Fibroblast of the conjunctiva (primary cell): ENCODE results near the gene FFAR4.

Source experiments
- DNase-seq: peaks from one replicate; pipeline ENCODE4 v3.0.0-alpha.2; 2010; ENCODE audit warnings: low read depth

The FFAR4 gene

DNA sequence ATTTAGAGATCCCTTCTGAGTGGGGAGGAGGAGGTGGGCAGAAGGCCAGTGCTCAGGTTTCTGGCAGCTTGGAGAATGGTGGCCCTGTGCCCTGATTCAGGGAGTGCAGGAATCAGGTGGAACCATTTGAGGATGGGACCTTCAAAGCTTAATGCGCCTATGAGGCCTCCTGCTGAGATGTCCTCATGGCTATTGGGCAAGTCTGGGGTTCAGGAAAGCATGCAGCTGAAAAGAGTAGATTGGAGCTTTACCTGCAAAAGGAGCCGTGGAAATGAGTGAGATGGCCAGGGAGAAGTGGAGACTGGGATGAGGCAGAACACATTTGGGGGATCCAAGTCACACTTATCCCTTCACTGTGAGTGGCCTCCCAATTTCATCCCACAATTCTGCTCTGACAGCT lies 6.1 kb downstream of the FFAR4 start:
- DNase-seq: no peak

DNA sequence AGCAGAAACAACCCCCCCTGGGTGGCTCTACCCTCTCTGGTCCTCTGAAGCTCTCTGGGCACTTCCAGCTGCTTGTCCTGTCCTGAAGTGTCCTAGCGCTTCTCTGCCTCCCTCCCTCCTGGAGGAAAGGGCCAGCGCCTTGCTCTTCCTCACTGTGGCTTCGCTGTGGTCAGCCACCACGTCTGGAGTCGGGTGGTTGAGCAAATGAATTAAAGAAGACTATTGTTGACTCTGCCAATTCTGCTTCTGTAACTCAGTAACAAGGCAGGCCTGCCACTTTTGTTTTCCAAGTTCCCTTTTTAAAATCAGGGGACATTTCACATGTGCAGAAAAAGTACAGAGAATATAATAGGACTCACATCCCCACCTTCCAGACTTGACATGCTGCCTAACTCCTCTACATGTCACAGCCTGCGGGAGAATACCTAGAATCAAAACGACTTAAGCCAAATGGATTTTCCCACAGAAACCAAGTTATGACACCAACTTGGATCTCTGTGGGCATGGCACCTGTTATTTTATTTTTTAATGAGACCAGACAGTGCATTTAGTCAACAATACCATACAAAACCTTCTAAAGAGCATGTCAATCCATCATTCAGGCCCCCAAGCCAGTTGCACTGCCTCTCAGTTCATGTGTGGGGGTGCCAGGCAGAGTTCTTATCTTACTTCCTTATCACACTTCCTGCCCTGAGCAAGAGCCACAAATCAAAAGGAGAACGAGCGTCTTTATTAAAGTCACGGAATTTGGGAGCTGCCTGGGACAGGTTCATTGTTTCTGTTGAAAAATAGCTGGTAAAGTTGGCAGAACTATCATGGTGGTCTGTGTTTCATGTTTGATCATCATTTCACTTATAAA lies 6.8 kb downstream of the FFAR4 start:
- DNase-seq: no peak

DNA sequence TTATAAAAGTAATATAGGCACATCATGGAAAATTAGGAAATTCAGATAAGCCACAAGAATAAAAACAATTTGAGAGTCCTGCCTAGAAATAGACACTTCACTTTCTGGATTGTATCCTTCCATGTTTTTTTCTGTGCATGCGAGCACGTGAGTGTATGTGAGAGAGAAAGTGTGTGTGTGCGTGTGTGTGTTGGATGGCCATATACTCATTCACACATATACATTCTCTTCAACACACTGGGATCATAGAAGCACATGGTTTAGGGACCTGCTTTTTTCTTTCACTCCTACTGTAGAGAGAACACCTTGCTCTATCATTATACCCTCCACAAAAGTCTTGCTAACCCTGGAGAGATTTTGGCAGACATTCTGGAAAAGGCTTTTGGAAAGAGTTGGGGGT lies 7.5 kb downstream of the FFAR4 start:
- no peak for DNase-seq

DNA sequence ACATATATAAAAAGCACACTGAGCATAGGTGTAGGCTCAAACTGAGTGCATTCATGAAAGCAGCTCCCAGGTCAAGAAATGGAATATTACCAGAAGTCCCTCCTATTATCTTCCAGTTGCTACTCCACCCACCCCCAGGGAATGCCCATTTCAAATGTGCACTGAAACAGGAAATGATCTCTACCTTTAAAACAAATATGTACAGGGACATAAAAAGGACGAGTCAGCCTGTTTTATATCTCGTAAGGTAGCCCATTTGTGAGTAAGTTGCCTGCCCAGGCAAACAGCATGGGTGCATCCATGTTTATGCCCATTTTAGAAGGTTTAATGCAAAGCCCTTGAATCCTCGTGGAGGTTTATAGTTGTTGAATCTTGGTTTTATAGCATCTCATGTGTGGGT lies 10.4 kb downstream of the FFAR4 start:
- DNase-seq: no peak

DNA sequence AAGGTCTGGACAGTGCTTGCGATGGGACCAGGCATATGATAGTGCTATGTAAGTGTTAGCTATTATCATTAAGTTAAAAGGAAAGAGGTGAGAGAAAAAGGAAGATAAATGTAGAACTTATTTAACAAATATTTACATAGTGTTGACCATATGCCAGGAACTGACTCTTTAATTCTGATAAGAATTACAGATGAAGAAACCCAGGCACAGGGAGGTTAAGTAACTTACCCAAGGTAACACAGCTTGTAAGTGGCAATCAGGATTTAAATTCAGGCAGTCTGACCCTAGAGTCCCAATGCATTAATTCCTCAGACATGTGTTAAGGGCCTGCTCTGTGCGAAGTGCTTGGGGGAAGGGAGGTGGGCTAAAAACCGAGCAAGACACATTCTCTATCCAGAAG lies 11.1 kb downstream of the FFAR4 start:
- no peak for DNase-seq

DNA sequence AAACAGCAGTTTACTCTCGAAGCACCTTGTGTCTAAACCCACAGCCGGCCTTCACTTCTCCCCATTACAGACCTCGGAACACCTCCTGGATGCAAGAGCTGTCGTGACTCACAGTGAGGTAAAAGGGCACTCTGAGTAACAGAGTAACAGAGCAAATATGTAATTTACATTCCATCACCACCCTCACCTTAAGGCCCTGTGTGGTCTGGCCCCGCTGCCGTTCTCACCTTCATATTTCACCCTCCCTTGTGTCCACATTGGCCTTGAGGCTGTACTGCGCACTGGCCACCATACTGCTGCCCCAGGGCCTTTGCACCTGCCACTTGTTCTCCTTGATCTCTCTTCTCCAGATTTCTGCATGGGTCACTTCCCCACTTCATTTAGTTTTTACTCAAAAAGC lies 12.6 kb downstream of the FFAR4 start:
- DNase-seq: no peak

DNA sequence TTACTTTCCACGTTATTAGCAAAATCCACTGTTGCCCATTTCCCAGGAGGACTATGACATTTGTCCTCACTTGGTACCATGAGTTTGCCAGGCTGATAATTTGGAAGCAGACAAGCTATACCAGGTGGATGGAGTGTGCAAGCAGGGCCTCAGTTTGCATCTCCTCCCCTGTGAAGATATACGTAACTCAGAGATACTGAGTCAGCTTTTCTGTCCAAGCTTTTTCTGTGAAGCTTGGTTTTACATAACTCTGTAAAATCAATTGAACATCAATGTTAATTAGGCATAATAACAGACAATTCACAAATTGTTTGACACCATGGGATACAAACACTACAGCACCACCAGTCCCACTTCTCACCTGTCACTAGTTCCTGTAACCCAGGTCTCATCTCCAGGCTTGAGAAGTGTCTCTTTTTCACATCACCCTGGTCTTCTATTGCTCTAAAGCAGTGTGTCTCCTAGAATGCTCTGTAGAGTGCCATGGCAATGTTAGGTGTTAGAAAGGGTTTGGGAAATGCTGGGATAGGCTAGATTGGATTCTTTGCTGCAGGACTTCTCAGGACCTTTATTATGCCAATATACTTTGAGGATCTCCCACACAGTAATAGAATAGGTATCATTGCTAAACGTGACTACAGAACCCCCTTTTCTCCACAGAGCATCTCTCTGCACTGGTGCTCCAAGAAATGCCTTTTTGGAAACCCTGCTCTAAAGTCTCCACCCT lies 13.7 kb downstream of the FFAR4 start:
- DNase-seq: no peak

DNA sequence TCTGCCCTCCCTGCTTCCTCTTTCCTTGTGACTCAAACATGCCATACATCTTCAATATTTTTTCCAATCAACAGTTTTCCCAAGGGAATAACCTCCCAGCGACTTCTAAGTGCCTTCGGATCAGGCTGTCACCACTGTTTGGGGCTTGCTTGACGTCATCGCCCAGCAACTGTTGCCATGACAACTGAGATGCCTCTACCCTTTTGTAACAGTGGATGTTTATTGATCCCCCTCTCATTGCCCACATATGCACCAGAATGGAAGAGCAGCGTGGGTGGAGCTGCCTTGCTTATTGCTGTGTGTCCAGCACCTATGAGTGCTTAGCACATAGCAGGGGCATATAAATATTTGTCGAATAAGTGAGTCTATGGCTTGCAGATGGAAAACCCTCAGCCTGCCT lies 14.4 kb downstream of the FFAR4 start:
- no peak for DNase-seq

DNA sequence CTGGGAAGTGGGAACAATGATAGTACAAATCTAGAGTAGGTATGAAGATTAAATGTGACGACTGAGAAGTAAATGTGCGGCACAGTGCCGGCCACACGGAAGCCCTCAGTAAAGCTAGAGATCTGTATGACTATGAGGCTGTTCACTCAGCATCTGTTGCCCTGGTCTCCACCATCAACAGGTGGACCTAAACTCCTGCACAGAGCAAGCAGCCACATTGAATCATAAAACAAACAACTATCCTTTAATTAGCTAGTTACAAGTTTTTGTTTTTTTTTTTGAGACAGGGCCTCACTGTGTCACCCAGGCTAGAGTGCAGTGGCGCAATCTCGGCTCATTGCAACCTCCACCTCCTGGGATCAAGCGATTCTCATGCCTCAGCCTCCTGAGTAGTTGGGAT lies 18.0 kb downstream of the FFAR4 start:
- DNase-seq: no peak

DNA sequence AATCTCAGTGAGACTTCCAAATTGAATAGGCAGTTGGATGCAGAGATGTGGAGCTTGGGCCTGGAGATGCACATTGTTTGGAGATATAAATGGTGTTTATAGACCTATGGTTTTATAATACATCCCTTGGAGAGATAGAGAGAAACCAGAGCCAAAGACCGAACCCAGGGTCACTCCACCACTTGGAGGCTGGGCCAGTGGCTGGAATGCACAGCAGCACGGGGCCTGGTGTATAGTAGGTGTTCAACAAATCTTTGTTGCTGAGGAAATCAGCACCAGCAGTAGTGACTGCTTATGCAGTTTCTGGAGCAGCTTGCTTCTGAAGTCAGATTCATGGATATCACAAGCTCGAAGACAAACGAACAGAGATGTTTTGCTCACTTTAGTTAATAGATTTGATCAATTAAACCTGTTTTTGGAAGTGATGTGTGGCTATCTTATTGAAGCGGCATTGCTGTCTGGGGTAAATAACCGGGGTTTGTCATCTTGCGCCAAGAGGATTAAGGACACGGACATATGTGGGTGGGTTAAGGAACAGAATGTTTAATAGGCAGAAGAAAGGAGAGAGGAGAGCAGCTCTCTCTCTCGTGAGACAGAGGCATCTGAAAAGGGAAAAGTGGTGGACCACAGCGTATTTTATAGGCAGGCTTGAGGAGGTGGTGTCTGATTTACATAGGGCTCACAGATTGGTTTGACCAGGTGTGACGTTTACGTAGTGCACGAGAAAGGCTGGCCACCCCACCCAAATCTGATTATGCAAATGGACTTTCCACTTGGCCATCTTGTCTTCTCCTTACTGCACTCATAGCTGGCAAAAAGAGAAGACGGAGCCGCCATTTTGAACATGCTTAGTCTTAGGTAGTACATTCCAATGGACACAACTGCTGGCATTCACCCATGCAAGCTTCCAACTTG lies 23.4 kb downstream of the FFAR4 start:
- no peak for DNase-seq

DNA sequence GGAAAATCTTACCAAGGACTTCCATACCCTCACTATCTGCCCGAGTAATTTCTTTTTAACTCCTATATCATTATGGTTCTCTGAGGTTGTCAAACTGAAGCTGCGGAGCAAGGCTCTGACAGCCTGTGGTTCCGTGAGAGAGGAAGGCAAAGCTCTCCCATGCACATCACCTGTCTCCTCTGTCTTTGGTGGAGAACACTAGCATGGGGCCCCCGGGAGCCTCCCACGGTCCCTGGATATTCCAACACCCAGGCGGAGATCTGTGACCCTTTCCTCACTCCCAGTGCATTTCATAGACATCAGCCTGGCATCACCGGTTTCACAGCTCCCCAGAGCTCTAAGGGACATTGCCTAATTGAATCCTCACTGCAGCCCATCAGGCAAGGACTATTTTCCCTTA lies 24.2 kb downstream of the FFAR4 start:
- no peak for DNase-seq

DNA sequence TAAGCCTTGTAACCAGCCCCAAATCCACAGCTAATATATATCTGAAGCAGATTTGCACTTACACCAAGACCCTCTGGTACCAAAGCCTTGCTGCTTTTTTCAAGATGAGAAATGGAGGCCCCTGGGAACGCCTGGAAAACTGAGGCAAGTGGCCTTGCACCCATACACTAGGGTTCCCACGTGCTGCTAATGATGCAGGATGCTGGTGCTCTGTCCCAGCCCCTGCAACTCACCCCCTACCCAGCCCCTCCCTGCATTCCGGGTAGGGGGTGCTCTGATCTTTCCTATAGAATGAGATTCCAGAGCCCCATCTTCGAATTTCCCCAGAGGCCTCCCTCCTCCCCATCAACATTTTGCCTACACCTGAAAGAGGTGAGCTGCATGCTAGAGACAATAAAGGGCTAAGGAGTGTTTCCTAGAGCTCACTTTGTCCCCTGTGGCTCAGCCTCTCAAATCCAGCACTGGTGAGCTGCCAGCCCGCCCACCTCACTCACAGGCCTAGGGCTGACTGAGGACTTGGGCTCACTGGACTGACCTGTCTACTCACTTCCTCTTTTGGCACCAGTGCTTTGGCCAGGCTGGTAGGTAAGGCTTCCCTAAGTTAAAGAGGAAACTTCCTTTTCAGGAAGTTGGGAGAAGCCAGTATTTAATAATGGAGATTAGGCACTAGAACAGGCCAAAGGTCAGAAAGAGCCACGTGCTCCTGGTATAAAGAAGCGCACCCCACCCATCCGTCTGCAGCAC lies 24.8 kb downstream of the FFAR4 start:
- DNase-seq: no peak

DNA sequence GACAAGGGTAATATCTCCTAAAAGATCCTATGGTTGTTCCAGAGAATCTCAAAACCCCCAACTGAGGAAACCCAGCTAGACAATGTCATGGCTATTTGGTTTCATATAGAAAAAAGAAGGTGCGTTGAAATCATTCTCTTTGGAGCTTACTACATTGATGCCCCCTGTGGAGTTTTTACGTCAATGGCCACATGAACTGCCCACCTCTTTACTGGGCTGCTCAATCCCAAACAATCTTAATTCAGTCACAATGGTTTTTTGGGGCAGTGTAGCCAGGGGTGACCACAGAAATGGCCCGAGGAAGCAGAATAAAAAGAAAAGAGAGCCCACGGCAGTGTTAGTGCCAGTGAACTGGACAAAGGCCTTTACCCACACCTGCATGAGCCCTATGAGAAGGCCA lies 26.8 kb downstream of the FFAR4 start:
- no peak for DNase-seq

DNA sequence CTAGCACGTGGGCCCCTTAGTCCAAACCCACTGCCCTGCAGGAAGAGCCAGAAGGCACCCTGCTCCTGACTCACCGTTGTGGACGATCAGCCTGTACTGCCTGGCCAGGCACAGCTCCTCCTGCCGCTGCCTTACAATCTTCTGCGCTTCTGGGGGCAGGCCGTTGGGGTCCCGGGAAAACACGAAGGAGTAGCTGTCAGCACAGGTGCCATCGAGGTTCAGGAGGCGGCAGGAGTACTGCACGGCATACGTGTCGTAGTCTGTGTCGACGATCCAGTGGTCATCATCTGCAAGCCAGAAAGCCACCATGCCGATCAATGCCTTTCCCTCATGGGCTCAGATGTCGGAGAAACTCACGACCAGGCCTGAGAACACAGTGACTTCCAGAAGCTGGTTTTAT lies 27.3 kb downstream of the FFAR4 start:
- no peak for DNase-seq

DNA sequence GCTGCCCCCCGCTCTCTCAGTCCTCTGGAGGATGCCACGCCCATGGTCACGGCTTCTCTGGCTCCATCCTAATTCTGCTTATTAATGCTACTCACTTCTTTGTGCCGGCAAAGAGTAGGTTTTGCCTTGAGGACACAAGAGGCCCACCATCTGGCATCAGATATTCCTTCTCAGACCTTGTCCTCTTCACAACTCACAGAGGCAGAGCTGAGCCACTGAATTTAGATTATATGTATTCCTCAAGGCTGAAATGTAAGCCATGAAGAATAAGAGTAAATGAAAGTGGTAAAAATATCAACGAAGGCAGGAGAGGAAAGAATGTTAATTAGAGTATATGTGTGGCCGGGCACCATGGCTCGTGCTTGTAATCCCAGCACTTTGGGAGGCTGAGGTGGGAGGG lies 28.1 kb downstream of the FFAR4 start:
- no peak for DNase-seq

DNA sequence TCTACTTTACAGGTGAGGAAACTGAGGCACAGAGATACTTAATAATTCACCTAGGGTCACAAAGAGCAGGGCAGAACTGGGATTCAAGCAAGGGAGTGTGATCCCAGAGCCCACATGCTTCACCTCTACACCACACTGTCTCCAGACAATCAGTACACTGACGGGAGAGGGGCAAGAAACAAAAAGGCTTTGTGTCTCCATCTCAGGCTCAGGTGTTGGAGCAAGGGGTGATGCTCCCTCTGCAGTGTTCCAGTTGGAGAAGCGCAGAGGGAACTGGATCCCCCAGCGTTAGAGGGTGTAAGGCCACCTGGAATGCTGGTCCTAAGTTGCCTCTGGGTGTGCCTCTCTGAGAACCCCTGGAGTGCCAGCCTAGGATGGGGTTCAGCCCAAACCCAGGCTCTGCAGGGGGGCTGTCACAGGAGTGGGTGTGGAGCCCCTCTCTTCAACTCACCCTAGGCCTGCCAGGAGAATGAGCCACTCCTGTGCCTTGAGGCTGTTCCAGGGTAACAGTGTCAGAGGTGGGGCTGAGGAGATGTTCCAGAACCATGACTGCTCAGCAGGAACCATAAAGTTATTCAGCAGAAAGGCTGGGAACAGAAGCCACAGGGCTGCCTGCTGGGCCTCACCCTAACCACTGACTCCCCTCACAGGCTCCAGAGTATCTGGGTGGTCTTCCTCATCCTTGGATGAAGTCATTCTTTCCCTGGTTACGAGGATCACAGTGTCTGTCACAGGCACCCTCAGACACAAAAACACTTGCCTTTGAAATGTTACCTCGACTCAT lies 29.1 kb downstream of the FFAR4 start:
- no peak for DNase-seq

DNA sequence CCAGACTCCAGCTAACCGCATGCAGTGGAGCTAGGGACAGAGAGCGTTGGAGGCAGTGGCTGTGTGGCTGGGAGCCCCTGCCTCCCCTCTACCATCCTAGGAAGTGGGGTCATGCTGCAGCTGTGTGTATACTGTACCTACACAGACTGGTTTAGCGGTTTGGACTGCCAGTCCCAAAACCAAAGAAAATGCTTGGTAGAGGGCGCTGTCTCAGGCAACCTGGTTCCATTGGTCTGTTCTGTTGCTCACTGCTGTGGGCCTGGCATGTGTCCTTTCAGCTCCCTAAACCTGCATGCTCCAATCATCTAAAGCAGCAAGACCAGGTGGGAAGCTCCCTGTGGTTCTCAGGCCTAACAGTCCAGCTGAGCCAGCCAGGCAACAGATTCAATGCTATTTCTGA lies 30.1 kb downstream of the FFAR4 start:
- no peak for DNase-seq

DNA sequence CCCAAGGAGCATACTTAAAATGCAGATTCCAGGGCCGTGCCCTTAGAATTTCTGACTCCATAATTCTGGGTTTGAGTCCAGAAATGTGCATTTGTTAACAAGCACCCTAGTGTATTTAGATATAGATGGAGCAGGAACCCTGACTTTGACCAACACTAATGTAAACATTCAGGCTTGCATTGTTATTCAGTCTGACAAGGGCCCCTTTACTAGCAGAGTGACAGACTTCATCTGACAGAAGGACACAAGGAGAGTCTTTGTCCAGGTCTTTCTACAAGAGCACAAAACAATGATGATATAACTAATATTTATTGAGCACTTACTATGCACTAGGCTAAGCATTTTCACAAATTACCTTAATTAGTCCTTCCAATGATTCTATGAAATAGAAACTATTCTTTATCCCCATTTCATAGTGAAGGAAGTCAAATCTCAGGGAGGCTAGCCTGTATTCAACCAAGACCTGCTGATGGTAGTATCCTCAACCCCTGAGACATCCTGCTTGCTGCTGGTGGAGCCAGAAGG lies 30.7 kb downstream of the FFAR4 start:
- no peak for DNase-seq

DNA sequence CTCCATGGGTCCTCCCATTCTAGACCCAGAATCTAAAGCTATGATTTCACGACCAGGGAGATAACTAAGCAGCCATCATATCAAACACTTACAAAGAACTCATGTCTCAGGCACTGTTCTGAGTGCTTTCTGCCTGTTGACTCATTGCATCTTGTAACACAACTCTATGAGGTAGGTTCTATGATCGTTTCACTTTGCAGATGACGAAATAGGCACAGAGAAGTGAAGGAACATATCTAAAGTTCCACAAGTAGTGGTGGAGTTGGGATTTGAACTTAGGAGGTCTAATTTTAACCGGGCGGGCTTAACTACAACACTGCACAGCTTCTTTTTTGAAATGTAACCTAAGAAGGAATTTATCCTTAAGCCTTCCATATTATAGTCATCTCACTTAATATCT lies 31.7 kb downstream of the FFAR4 start:
- DNase-seq: no peak

DNA sequence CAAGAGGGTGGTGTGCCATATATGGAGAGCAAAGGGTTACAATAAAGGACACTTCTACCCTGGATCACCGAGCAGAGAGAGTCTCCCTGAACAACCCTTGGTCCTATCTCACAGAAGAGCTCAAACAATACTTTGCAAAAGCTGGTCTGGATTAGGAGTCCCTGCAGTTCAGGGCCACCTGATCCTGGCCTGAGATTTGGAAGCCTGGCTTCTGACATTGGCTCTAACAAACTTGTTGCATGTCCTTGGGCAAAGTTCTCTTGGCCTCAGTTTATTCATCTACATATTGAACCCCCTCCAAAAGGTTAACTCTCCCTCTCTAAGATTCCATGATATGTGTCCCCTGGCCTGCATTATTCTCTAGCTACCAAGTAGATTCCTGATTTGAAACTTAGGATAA lies 32.9 kb downstream of the FFAR4 start:
- DNase-seq: no peak

DNA sequence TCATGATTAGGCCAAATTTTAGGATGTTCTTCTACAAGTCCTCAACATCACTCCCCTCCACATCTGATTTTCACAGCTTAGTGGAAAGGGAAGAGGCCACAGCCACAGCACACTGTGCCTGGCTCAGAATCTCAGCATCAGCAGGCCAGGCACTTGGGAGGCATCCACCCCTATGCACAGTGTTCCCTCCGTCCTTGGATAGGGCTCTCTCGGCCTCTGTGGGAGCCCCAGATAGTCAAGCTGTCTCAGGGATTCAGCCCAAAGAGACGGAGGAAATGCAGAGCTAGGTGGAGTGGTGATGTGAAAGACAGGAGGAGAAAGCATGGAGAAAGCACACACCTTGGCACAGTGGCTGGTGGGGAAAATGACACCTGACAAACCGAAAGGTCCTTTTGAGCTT lies 33.3 kb downstream of the FFAR4 start:
- DNase-seq: no peak
